ENCODE results near the gene SYTL3. TPM values are rescaled to one million over a fixed set of nuclear protein-coding genes. Genes with fewer than 3 reads are reported as not detected.

SYTL3 gene
- total and polyA plus RNA-seq, 10 of the 15 experiments (the other 5 are each of a cell fraction or from before 2014, with no cell fraction given) = 3.3 to 12.1 (median 6.9) TPM

DNA sequence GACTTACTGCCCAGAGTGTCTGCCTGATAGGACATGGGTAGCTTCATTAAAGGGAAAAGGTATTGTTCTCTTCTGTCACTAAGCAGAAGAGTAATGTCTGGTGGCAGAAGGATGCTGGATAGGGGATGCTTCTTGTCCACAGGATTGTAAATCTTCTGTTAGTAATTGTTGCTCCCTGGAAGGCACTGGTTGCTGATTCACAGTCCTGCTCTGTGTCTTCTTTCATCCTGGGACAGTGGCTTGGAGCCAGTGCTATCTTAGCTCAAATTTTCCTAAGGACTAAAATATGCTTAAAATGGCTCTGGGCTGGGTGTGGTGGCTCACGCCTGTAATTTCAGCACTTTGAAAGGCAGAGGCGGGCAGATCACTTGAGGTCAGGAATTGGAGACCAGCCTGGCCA, 48.0 kb downstream of the SYTL3 start (continued):
- TF ChIP-seq, protein P1, sequence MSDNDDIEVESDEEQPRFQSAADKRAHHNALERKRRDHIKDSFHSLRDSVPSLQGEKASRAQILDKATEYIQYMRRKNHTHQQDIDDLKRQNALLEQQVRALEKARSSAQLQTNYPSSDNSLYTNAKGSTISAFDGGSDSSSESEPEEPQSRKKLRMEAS (IDR thresholded peaks at IDR 0.05; ENCODE audit: low read depth, low read length) = no peak
- no peak for TF ChIP-seq CHD1 (IDR thresholded peaks at IDR 0.05; ENCODE audit: low read depth, low read length)
- TF ChIP-seq STAT3 (IDR thresholded peaks at IDR 0.05; ENCODE audit: low read depth, low read length) = no peak
- TF ChIP-seq ETV6 (conservative IDR thresholded peaks at IDR 0.05 in 1 of 2, IDR thresholded peaks at IDR 0.05 in 1 of 2; ENCODE audit: borderline replicate concordance in 1 of 2, low read depth in 1 of 2) = no peak
- TF ChIP-seq, protein P2, sequence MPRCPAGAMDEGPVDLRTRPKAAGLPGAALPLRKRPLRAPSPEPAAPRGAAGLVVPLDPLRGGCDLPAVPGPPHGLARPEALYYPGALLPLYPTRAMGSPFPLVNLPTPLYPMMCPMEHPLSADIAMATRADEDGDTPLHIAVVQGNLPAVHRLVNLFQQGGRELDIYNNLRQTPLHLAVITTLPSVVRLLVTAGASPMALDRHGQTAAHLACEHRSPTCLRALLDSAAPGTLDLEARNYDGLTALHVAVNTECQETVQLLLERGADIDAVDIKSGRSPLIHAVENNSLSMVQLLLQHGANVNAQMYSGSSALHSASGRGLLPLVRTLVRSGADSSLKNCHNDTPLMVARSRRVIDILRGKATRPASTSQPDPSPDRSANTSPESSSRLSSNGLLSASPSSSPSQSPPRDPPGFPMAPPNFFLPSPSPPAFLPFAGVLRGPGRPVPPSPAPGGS (IDR thresholded peaks at IDR 0.05; ENCODE audit: borderline replicate concordance, insufficient read depth, low read depth, low read length, poor library complexity, severe bottlenecking) = no peak

DNA sequence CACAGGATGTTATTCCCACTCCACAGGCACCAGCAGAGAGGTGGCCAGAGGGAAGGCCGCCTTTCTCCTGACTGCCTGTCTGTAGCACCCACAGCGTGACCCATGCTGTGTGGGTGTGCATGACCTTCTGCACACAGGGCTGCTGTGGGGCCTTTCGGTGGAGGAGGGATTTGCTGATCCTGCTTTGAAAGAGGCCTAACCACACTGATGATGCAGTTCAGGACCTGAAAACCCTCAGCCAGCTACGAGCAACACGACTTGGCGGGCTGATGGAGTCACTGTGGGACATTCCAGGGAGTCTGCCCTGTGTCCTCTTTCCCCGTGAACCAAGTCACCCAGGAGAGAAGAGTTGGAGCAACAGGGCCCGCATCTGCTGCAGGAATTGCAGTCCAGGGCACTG, 49.1 kb downstream of the SYTL3 start:
- intact Hi-C loops (cut with micrococcal nuclease; ENCODE audit: unreplicated experiment) (no loop called here), in situ Hi-C loops (cut with MboI) (no loop called here)
- SMC1A ChIA-PET (ENCODE audit: uncharacterized antibody, unreplicated experiment) = interaction anchor here (2.4 kb wide), 1 partner anchor 274 kb away, joined by 7 read pairs; no protein-coding TSS in a partner anchor
- no peak overlapping the region for H3K9ac ChIP-seq (ENCODE audit: control insufficient read depth, insufficient read depth, low read length)
- TF ChIP-seq PML (IDR thresholded peaks at IDR 0.05; ENCODE audit: low read length) = no peak
- no peak for TF ChIP-seq YY1 (IDR thresholded peaks at IDR 0.05; ENCODE audit: low read depth, low read length)
- TF ChIP-seq NRF1 (conservative IDR thresholded peaks at IDR 0.05; ENCODE audit: low read depth, low read length) = no peak
- no peak for TF ChIP-seq POU2F2 (IDR thresholded peaks at IDR 0.05; ENCODE audit: borderline replicate concordance, low read depth, low read length)
- TF ChIP-seq, protein P3, sequence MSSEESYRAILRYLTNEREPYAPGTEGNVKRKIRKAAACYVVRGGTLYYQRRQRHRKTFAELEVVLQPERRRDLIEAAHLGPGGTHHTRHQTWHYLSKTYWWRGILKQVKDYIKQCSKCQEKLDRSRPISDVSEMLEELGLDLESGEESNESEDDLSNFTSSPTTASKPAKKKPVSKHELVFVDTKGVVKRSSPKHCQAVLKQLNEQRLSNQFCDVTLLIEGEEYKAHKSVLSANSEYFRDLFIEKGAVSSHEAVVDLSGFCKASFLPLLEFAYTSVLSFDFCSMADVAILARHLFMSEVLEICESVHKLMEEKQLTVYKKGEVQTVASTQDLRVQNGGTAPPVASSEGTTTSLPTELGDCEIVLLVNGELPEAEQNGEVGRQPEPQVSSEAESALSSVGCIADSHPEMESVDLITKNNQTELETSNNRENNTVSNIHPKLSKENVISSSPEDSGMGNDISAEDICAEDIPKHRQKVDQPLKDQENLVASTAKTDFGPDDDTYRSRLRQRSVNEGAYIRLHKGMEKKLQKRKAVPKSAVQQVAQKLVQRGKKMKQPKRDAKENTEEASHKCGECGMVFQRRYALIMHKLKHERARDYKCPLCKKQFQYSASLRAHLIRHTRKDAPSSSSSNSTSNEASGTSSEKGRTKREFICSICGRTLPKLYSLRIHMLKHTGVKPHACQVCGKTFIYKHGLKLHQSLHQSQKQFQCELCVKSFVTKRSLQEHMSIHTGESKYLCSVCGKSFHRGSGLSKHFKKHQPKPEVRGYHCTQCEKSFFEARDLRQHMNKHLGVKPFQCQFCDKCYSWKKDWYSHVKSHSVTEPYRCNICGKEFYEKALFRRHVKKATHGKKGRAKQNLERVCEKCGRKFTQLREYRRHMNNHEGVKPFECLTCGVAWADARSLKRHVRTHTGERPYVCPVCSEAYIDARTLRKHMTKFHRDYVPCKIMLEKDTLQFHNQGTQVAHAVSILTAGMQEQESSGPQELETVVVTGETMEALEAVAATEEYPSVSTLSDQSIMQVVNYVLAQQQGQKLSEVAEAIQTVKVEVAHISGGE (CRISPR knock-in tag; IDR thresholded peaks at IDR 0.05) = no peak
- no peak for DNase-seq (ENCODE audit: low read depth, low spot score)
- no peaks in the 10 kb centered on the region for H3K4me1 ChIP-seq (ENCODE audit: control insufficient read depth, insufficient read depth, low read length)
- H4K20me1 ChIP-seq (ENCODE audit: control insufficient read depth, insufficient read depth) = no peaks in the 10 kb centered on the region
- no peak overlapping the region for H2AFZ ChIP-seq (ENCODE audit: control insufficient read depth, low read depth, low read length)
- no peak overlapping the region for H3K27ac ChIP-seq (ENCODE audit: control insufficient read depth, insufficient read depth)
- POLR2A ChIA-PET = interaction anchor here (0.6 kb wide), 1 partner anchor 16 kb away, joined by 5 read pairs; no protein-coding TSS in a partner anchor
- FAIRE-seq = no peak
- no peaks in the 10 kb centered on the region; a peak in 1 of 4 replicates for H3K36me3 ChIP-seq (ENCODE audit: control insufficient read depth in 2 of 2, insufficient read depth in 2 of 2, low read length in 1 of 2)
- no TSS peak for BruUV-seq (replicated peaks)
- no peaks in the 10 kb centered on the region for H3K9me3 ChIP-seq (replicated peaks; ENCODE audit: control insufficient read depth, insufficient read depth, low read length)
- CTCF ChIA-PET = interaction anchor here (0.6 kb wide), 1 partner anchor 9 kb away, joined by 4 read pairs; no protein-coding TSS in a partner anchor
- H3K27me3 ChIP-seq (replicated peaks in 1 of 2; ENCODE audit: control insufficient read depth in 2 of 2, insufficient read depth in 2 of 2, low read length in 1 of 2) = no peaks in the 10 kb centered on the region
- no peak overlapping the region for H3K4me3 ChIP-seq
- 80% methylated on average over 8 of the region's 8 CpGs for WGBS (ENCODE audit: insufficient coverage, insufficient replicate concordance, low lambda C conversion rate, missing lambda C conversion rate)
- no peak for ATAC-seq
- H3K79me2 ChIP-seq (ENCODE audit: control insufficient read depth, insufficient read depth, low read length) = no peaks in the 10 kb centered on the region
- no peak overlapping the region for H3K4me2 ChIP-seq (ENCODE audit: control insufficient read depth, insufficient read depth)
- RAD21 ChIA-PET (ENCODE audit: unreplicated experiment) = no interaction called here

Measured in GM12878 (cell line).